HepG2 (cell line): ENCODE measurements around the gene ASCC2.

Experiments
- ATF1 ChIP-seq: IDR thresholded peaks from 2 replicates; pipeline ENCODE4 v1.6.1; 2016; ENCODE audit warnings: mild to moderate bottlenecking, control low read depth
- ATF2 ChIP-seq: sonication (generic); formaldehyde crosslinking; IDR thresholded peaks from 2 replicates; pipeline ENCODE4 v1.4.0; 2020; ENCODE audit warnings: missing genetic modification reagents
- FOXA3 ChIP-seq: IDR thresholded peaks from 2 replicates; pipeline ENCODE4 v1.6.1; 2016; ENCODE audit warnings: missing genetic modification reagents, missing compliant biosample characterization

GRCh38 chr22:29842740-29843139 lies 4.7 kb upstream of the ASCC2 start:
- no peak for TF ChIP-seq ATF2 (CRISPR knock-in tag)
- no peak for TF ChIP-seq FOXA3 (CRISPR knock-in tag)
- no peak for TF ChIP-seq ATF1 (CRISPR knock-in tag)
